Measurements from ENCODE around the gene ZFP91. TPM values are rescaled to one million over a fixed set of nuclear protein-coding genes. Genes with fewer than 3 reads are reported as not detected.

Gene ZFP91
- total and polyA plus RNA-seq, 2 of the 13 experiments (the other 11 are each of a cell fraction or from before 2014, with no cell fraction given), result 13.5 to 38.6 TPM

GRCh38 chr11:58652726-58653280 lies 73.9 kb downstream of the ZFP91 start:
- Histone ChIP-seq H3K4me1 (ENCODE audit: insufficient read depth, low read length) (peaks cover 9% of the 10 kb centered on the region; the same call in 1 of the 2 replicates), H3K79me2 (ENCODE audit: insufficient read depth, low read length) (no peaks in the 10 kb centered on the region), H3K9me3 (ENCODE audit: low read length) (no peaks in the 10 kb centered on the region), H3K27me3 (ENCODE audit: control insufficient read depth in 1 of 2, insufficient read depth in 2 of 2, low read length in 2 of 2) (no peaks in the 10 kb centered on the region), H2AFZ (ENCODE audit: low read length) (no peak overlapping the region), H3K27ac (ENCODE audit: extremely low read length, insufficient read depth, low read length) (no peak overlapping the region), H3K9ac (ENCODE audit: insufficient read depth, low read depth, low read length) (no peak overlapping the region), H4K20me1 (ENCODE audit: insufficient read depth, low read length) (no peaks in the 10 kb centered on the region), H3K4me3 (replicated peaks in 1 of 3; ENCODE audit: insufficient read depth in 1 of 3, low read depth in 2 of 3, low read length in 3 of 3) (no peak overlapping the region), H3K4me2 (ENCODE audit: low read depth, low read length) (no peak overlapping the region), H3K36me3 (replicated peaks in 1 of 2; ENCODE audit: control insufficient read depth in 1 of 2, insufficient read depth in 2 of 2, low read length in 2 of 2) (no peaks in the 10 kb centered on the region)
- BruUV-seq (replicated peaks), result no TSS peak
- in situ Hi-C loops (cut with HindIII; ENCODE audit: extremely low pct_ligation_motif_present, low pct_unique_long_range_greater_than_20kb) (loop anchor here (5.0 to 10.0 kb wide), 2 partner anchors 134 to 252 kb away; no protein-coding TSS in a partner anchor), intact Hi-C loops (cut with micrococcal nuclease; ENCODE audit: unreplicated experiment) (loop anchor here (10.0 kb wide), 1 partner anchor 482 kb away; no protein-coding TSS in a partner anchor)
- ChIA-PET POLR2A (no interaction called here), CTCF (ENCODE audit: low intra/inter-chr PET ratio, low total read pairs) (interaction anchor here (2.0 to 4.1 kb wide), 2 partner anchors 135 to 248 kb away, joined by 10 to 39 read pairs; no protein-coding TSS in a partner anchor)
- WGBS (ENCODE audit: low lambda C conversion rate), result 4% methylated on average over 2 of the region's 2 CpGs
- FAIRE-seq (no peak), ATAC-seq (no peak), DNase-seq (ENCODE audit: low spot score) (no peak)
- TF ChIP-seq, protein P1, sequence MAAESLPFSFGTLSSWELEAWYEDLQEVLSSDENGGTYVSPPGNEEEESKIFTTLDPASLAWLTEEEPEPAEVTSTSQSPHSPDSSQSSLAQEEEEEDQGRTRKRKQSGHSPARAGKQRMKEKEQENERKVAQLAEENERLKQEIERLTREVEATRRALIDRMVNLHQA (CRISPR knock-in tag; IDR thresholded peaks at IDR 0.05), result no peak
- no peak for TF ChIP-seq NR2F6 (IDR thresholded peaks at IDR 0.05)
- TF ChIP-seq NR2F6 (CRISPR knock-in tag; IDR thresholded peaks at IDR 0.05), result no peak
- TF ChIP-seq, protein P2, sequence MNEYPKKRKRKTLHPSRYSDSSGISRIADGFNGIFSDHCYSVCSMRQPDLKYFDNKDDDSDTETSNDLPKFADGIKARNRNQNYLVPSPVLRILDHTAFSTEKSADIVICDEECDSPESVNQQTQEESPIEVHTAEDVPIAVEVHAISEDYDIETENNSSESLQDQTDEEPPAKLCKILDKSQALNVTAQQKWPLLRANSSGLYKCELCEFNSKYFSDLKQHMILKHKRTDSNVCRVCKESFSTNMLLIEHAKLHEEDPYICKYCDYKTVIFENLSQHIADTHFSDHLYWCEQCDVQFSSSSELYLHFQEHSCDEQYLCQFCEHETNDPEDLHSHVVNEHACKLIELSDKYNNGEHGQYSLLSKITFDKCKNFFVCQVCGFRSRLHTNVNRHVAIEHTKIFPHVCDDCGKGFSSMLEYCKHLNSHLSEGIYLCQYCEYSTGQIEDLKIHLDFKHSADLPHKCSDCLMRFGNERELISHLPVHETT (CRISPR knock-in tag; conservative IDR thresholded peaks at IDR 0.05), result no peak
- no peak for TF ChIP-seq THRA (CRISPR knock-in tag; IDR thresholded peaks at IDR 0.05; ENCODE audit: borderline replicate concordance)
- no peak for TF ChIP-seq ZNF569 (CRISPR knock-in tag; IDR thresholded peaks at IDR 0.05; ENCODE audit: borderline replicate concordance)
- no peak for TF ChIP-seq TBP (CRISPR knock-in tag; IDR thresholded peaks at IDR 0.05)
- TF ChIP-seq HOXA3 (CRISPR knock-in tag; IDR thresholded peaks at IDR 0.05), result no peak
- TF ChIP-seq ZNF430 (CRISPR knock-in tag; IDR thresholded peaks at IDR 0.05), result no peak
- TF ChIP-seq HMG20B (CRISPR knock-in tag; conservative IDR thresholded peaks at IDR 0.05), result no peak
- TF ChIP-seq ZNF709 (CRISPR knock-in tag; IDR thresholded peaks at IDR 0.05), result no peak
- no peak for TF ChIP-seq HHEX (CRISPR knock-in tag; IDR thresholded peaks at IDR 0.05)
- TF ChIP-seq ZBTB8A (CRISPR knock-in tag; IDR thresholded peaks at IDR 0.05; ENCODE audit: borderline replicate concordance, low read depth), result no peak
- no peak for TF ChIP-seq TP53 (CRISPR knock-in tag; conservative IDR thresholded peaks at IDR 0.05)
- no peak for TF ChIP-seq MNT (IDR thresholded peaks at IDR 0.05)
- TF ChIP-seq RFX1 (IDR thresholded peaks at IDR 0.05), result no peak
- TF ChIP-seq SNAPC2 (CRISPR knock-in tag; IDR thresholded peaks at IDR 0.05), result no peak
- TF ChIP-seq, protein P3, sequence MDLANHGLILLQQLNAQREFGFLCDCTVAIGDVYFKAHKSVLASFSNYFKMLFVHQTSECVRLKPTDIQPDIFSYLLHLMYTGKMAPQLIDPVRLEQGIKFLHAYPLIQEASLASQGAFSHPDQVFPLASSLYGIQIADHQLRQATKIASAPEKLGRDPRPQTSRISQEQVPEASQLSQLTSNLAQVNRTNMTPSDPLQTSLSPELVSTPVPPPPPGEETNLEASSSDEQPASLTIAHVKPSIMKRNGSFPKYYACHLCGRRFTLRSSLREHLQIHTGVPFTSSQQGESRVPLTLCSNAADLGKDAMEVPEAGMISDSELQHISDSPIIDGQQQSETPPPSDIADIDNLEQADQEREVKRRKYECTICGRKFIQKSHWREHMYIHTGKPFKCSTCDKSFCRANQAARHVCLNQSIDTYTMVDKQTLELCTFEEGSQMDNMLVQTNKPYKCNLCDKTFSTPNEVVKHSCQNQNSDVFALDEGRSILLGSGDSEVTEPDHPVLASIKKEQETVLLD (CRISPR knock-in tag; IDR thresholded peaks at IDR 0.05; ENCODE audit: low read depth), result no peak
- TF ChIP-seq SMARCE1 (IDR thresholded peaks at IDR 0.05; ENCODE audit: borderline replicate concordance), result no peak
